OCI-LY3 (cell line): ENCODE data around the gene PCDH18.

ENCODE experiments used
- H2AFZ ChIP-seq: fragments of 200-600, 300-600 bp; shearing (Covaris generic); 2 replicates; pipeline ENCODE4 v1.6.0; 2014; ENCODE audit warnings: antibody characterized with exemption, low read depth, low read length
- H3K27ac ChIP-seq: fragments of 200-600, 300-600 bp; sonication (generic); 2 replicates; pipeline ENCODE4 v1.5.1; 2014; ENCODE audit warnings: mild to moderate bottlenecking, low read length, moderate library complexity, mixed read lengths
- H3K27me3 ChIP-seq: fragments of 200-600, 300-600 bp; sonication (generic); 2 replicates; pipeline ENCODE4 v1.6.1; 2014; ENCODE audit warnings: low read depth, low read length, mixed read lengths
- H3K36me3 ChIP-seq: fragments of 200-600, 300-600 bp; sonication (generic); replicated peaks from 2 replicates; pipeline ENCODE3; 2014; ENCODE audit warnings: low read depth, low read length, mixed read lengths
- H3K4me1 ChIP-seq: fragments of 300-600, 200-600 bp; sonication (generic); 2 replicates; pipeline ENCODE4 v1.6.1; 2014; ENCODE audit warnings: low read length, mixed read lengths
- H3K4me2 ChIP-seq: fragments of 200-600, 300-600 bp; sonication (generic); 2 replicates; pipeline ENCODE4 v1.6.1; 2014; ENCODE audit warnings: low read length, mixed read lengths
- H3K4me3 ChIP-seq: fragments of 300-600, 200-600 bp; sonication (generic); 2 replicates; pipeline ENCODE4 v1.5.1; 2014; ENCODE audit warnings: antibody characterized with exemption, mild to moderate bottlenecking, low read length, moderate library complexity
- H3K79me2 ChIP-seq: fragments of 300-600, 200-600 bp; shearing (Covaris generic); 2 replicates; pipeline ENCODE4 v1.6.1; 2014; ENCODE audit warnings: mild to moderate bottlenecking, low read length, mixed read lengths
- H3K9ac ChIP-seq: fragments of 300-600, 200-600 bp; shearing (Covaris generic); 2 replicates; pipeline ENCODE4 v1.6.0; 2014; ENCODE audit warnings: mild to moderate bottlenecking, low read length, moderate library complexity
- H3K9me3 ChIP-seq: fragments of 200-600, 300-600 bp; shearing (Covaris generic); 2 replicates; pipeline ENCODE4 v1.6.1; 2014; ENCODE audit warnings: low read length, mixed read lengths; ENCODE audit not compliant: insufficient read depth
- H4K20me1 ChIP-seq: fragments of 200-600, 300-600 bp; sonication (generic); 2 replicates; pipeline ENCODE4 v1.6.1; 2016; ENCODE audit warnings: low read length, mixed read lengths; ENCODE audit not compliant: insufficient read depth
- EZH2phosphoT487 ChIP-seq: fragments of 200-600 bp; shearing (Covaris generic); IDR thresholded peaks from 2 replicates; pipeline ENCODE4 v1.6.1; 2018; ENCODE audit warnings: antibody characterized with exemption, mixed run types, low read depth
- TF ChIP-seq, protein P1 (sequence below): fragments of 200-600, 300-600 bp; sonication (generic); IDR thresholded peaks from 2 replicates; pipeline ENCODE4 v1.5.1; 2014; ENCODE audit warnings: antibody characterized with exemption, low read length, low read depth

PCDH18 gene

DNA sequence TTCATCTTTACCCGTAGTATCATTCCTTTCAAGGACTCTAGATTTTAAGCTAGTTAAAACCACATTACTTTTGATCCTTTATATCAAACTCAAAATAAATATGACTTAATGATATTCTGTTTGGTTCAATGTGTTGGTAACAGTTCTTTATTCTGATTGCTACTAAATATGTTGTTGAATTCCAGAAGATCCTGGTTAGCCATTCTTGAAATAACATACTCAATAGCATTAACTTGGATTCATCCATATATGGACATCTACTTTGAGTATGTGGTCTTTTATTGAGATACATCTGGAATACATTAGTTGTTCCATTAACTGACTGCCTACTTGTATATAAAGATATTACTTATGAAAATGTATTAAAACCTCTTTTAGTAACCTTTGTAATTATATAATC is 27.5 kb upstream of the PCDH18 start:
- no peak overlapping the region for H3K4me3 ChIP-seq
- no peak overlapping the region for H3K9ac ChIP-seq
- no peaks in the 10 kb centered on the region for H3K9me3 ChIP-seq
- H2AFZ ChIP-seq = no peak overlapping the region
- H4K20me1 ChIP-seq = no peaks in the 10 kb centered on the region
- H3K27ac ChIP-seq = no peak overlapping the region
- H3K36me3 ChIP-seq = no peaks in the 10 kb centered on the region
- H3K4me2 ChIP-seq = no peak overlapping the region
- no peaks in the 10 kb centered on the region for H3K79me2 ChIP-seq
- no peaks in the 10 kb centered on the region for H3K27me3 ChIP-seq
- peaks cover 8% of the 10 kb centered on the region for H3K4me1 ChIP-seq
- TF ChIP-seq, protein P1, sequence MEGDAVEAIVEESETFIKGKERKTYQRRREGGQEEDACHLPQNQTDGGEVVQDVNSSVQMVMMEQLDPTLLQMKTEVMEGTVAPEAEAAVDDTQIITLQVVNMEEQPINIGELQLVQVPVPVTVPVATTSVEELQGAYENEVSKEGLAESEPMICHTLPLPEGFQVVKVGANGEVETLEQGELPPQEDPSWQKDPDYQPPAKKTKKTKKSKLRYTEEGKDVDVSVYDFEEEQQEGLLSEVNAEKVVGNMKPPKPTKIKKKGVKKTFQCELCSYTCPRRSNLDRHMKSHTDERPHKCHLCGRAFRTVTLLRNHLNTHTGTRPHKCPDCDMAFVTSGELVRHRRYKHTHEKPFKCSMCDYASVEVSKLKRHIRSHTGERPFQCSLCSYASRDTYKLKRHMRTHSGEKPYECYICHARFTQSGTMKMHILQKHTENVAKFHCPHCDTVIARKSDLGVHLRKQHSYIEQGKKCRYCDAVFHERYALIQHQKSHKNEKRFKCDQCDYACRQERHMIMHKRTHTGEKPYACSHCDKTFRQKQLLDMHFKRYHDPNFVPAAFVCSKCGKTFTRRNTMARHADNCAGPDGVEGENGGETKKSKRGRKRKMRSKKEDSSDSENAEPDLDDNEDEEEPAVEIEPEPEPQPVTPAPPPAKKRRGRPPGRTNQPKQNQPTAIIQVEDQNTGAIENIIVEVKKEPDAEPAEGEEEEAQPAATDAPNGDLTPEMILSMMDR = no peak
- no peak for TF ChIP-seq EZH2phosphoT487

DNA sequence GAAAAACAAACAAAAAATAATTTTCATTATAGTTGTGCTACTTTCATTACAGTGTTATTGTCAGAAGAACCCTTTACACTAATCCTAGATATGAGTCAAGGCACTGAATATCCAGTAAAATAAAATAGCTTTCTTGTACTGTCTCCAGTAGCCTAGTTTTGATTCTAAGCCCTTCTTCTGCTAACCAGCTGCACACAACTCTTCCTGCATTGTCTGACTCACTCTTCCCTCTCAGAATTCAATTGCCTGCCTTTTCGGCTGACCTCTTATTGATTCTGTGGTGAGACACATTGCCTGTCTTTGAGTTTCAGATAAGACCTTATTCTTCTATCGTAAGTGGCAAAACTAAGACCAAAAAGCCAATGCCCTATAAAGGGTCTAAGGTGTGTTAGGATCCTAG is 26.7 kb upstream of the PCDH18 start:
- no peak overlapping the region for H3K9ac ChIP-seq

DNA sequence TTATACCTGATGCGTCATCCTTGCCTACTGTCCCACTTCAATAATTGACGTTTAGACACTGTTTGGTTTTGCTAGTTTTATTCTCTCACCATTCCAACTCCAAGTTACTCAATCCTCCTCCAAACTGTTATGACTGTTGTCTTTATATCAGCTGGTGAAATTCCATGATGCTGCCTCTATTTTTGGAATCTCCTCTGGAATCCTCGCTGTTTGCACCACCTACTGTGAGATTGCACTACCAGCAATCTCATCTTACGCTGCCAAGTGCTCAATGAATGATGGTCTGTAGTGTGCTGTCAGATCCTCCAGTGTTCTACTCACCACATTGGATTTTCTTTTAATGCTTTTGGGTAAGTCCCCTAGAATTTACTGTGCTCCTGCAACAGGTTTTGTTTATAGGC is 13.2 kb upstream of the PCDH18 start:
- Histone ChIP-seq H4K20me1 (no peaks in the 10 kb centered on the region), H3K9ac (no peak overlapping the region), H3K79me2 (no peaks in the 10 kb centered on the region), H3K4me3 (no peak overlapping the region), H3K4me2 (no peak overlapping the region), H3K9me3 (no peaks in the 10 kb centered on the region), H3K4me1 (no peaks in the 10 kb centered on the region), H2AFZ (no peak overlapping the region), H3K27me3 (no peaks in the 10 kb centered on the region), H3K36me3 (no peaks in the 10 kb centered on the region), H3K27ac (no peak overlapping the region)
- TF ChIP-seq EZH2phosphoT487 = no peak

More for the DNA sequence above, 26.7 kb upstream of the PCDH18 start:
- H3K79me2 ChIP-seq = no peaks in the 10 kb centered on the region
- H3K4me2 ChIP-seq = no peak overlapping the region
- no peak overlapping the region for H3K4me3 ChIP-seq
- H3K9me3 ChIP-seq = no peaks in the 10 kb centered on the region
- no peak overlapping the region for H2AFZ ChIP-seq
- no peak overlapping the region for H3K27ac ChIP-seq
- TF ChIP-seq, protein P1 = no peak
- no peak for TF ChIP-seq EZH2phosphoT487
- H3K4me1 ChIP-seq = peaks cover 8% of the 10 kb centered on the region
- H3K27me3 ChIP-seq = no peaks in the 10 kb centered on the region
- H4K20me1 ChIP-seq = no peaks in the 10 kb centered on the region
- no peaks in the 10 kb centered on the region for H3K36me3 ChIP-seq

DNA sequence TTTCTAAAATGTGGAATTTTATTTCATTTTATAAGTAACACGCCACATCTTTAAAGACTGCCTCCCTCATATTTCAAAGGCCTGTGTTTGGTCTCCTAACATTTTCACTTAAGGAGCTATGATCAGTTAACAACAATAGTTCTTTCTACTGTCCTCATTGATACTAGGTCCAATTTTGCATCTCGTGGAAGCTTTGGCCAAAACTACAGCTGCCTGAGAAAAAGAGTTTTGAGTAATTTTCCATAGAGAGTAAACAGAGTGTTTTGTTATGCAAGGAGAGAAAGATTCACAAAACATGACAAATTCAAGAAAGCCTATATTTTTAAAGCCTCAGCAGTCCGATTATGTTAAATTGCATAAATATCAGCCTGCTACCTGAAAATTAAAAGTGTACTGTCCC is 11.4 kb upstream of the PCDH18 start:
- H3K27ac ChIP-seq = no peak overlapping the region
- no peaks in the 10 kb centered on the region for H3K36me3 ChIP-seq
- no peaks in the 10 kb centered on the region for H4K20me1 ChIP-seq
- no peak overlapping the region for H3K4me2 ChIP-seq
- H3K4me1 ChIP-seq = no peaks in the 10 kb centered on the region
- no peaks in the 10 kb centered on the region for H3K27me3 ChIP-seq
- H3K9me3 ChIP-seq = no peaks in the 10 kb centered on the region
- TF ChIP-seq, protein P1 = no peak
- no peak for TF ChIP-seq EZH2phosphoT487
- H3K9ac ChIP-seq = no peak overlapping the region
- H3K4me3 ChIP-seq = no peak overlapping the region
- no peak overlapping the region for H2AFZ ChIP-seq
- H3K79me2 ChIP-seq = no peaks in the 10 kb centered on the region

DNA sequence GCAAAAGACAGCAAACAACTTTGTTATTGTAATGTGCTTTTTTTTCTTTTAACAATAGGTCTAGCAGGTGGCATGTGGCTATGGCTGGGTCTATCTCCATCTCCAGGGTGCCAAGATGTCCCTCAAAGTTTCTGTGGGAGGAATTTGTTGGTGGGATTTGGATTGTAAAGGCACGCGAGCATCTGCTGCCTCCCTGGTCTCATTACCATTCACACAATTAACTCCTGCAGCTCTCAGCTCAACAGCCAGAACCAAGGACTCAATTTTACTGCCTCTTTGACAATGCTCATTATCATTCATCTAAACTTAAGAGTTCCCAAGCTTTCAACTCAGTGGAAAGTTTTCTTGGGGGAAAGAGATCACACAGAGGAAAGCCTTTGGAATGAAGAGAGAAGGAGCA is 10.9 kb upstream of the PCDH18 start:
- H3K4me1 ChIP-seq = no peaks in the 10 kb centered on the region
- no peaks in the 10 kb centered on the region for H3K79me2 ChIP-seq
- no peaks in the 10 kb centered on the region for H3K27me3 ChIP-seq
- no peak overlapping the region for H2AFZ ChIP-seq
- no peak overlapping the region for H3K9ac ChIP-seq
- H3K36me3 ChIP-seq = no peaks in the 10 kb centered on the region
- H3K9me3 ChIP-seq = no peaks in the 10 kb centered on the region
- no peaks in the 10 kb centered on the region for H4K20me1 ChIP-seq
- no peak overlapping the region for H3K4me2 ChIP-seq
- H3K4me3 ChIP-seq = no peak overlapping the region
- TF ChIP-seq EZH2phosphoT487 = no peak
- TF ChIP-seq, protein P1 = no peak
- H3K27ac ChIP-seq = no peak overlapping the region
